Measurements from ENCODE around the gene PRKCB.

GRCh38 chr16:24093049-24093448 is 257.3 kb downstream of the PRKCB start:
- TF ChIP-seq POLR2A (IDR thresholded peaks at IDR 0.05) (no peak), CTCF (IDR thresholded peaks at IDR 0.05) (no peak)
